ENCODE results near the gene TMEM117. TPM values are rescaled to one million over a fixed set of nuclear protein-coding genes. Genes with fewer than 3 reads are reported as not detected.
"Not testable (repeated sequence)": the region's sequence is repeated elsewhere in the genome, so short reads cannot be mapped to it uniquely, and the experiment has no call there.

The TMEM117 gene
- polyA plus RNA-seq, 4 donors: 11.4 to 19.7 (median 15.1) TPM

- DNase-seq (ENCODE audit: low read depth in 4 of 4, low spot score in 3 of 4): no peak
Measured at GRCh38 chr12:44174053-44174452, 338.2 kb downstream of the TMEM117 start.

- DNase-seq (ENCODE audit: low read depth in 4 of 4, low spot score in 3 of 4): no peak
Measured at GRCh38 chr12:44184499-44185206, 348.8 kb downstream of the TMEM117 start.

GRCh38 chr12:44193281-44193680, 357.4 kb downstream of the TMEM117 start:
- DNase-seq (ENCODE audit: low read depth in 4 of 4, low spot score in 3 of 4): no peak

- not testable (repeated sequence) for DNase-seq (ENCODE audit: low read depth in 4 of 4, low spot score in 3 of 4)
Measured at GRCh38 chr12:44195719-44196118, 359.8 kb downstream of the TMEM117 start.

- DNase-seq (ENCODE audit: low read depth in 4 of 4, low spot score in 3 of 4): no peak
Measured at GRCh38 chr12:44206045-44206444, 370.2 kb downstream of the TMEM117 start.

- DNase-seq (ENCODE audit: low read depth in 4 of 4, low spot score in 3 of 4): no peak
Measured at GRCh38 chr12:44217146-44217883, 381.4 kb downstream of the TMEM117 start.

- DNase-seq (ENCODE audit: low read depth in 4 of 4, low spot score in 3 of 4): no peak
Measured at GRCh38 chr12:44223736-44224135, 387.9 kb downstream of the TMEM117 start.

- DNase-seq (ENCODE audit: low read depth in 4 of 4, low spot score in 3 of 4): no peak
Measured at GRCh38 chr12:44224399-44225148, 388.7 kb downstream of the TMEM117 start.

- DNase-seq (ENCODE audit: low read depth in 4 of 4, low spot score in 3 of 4): no peak
Measured at GRCh38 chr12:44225149-44225510, 389.2 kb downstream of the TMEM117 start.

GRCh38 chr12:44227616-44228015, 391.7 kb downstream of the TMEM117 start:
- no peak for DNase-seq (ENCODE audit: low read depth in 4 of 4, low spot score in 3 of 4)

- DNase-seq (ENCODE audit: low read depth in 4 of 4, low spot score in 3 of 4): no peak
Measured at GRCh38 chr12:44229846-44230245, 394.0 kb downstream of the TMEM117 start.

GRCh38 chr12:44235674-44236073, 399.8 kb downstream of the TMEM117 start:
- no peak for DNase-seq (ENCODE audit: low read depth in 4 of 4, low spot score in 3 of 4)

GRCh38 chr12:44240186-44240585, 404.3 kb downstream of the TMEM117 start:
- DNase-seq (ENCODE audit: low read depth in 4 of 4, low spot score in 3 of 4): no peak

GRCh38 chr12:44245932-44246331, 410.1 kb downstream of the TMEM117 start:
- no peak for DNase-seq (ENCODE audit: low read depth in 4 of 4, low spot score in 3 of 4)

- DNase-seq (ENCODE audit: low read depth in 4 of 4, low spot score in 3 of 4): no peak
Measured at GRCh38 chr12:44246482-44247105, 410.7 kb downstream of the TMEM117 start.

- DNase-seq (ENCODE audit: low read depth in 4 of 4, low spot score in 3 of 4): no peak
Measured at GRCh38 chr12:44247588-44247987, 411.7 kb downstream of the TMEM117 start.

- DNase-seq (ENCODE audit: low read depth in 4 of 4, low spot score in 3 of 4): no peak
Measured at GRCh38 chr12:44248436-44248835, 412.6 kb downstream of the TMEM117 start.

GRCh38 chr12:44250440-44250839, 414.6 kb downstream of the TMEM117 start:
- not testable (repeated sequence) for DNase-seq (ENCODE audit: low read depth in 4 of 4, low spot score in 3 of 4)

- DNase-seq (ENCODE audit: low read depth in 4 of 4, low spot score in 3 of 4): no peak
Measured at GRCh38 chr12:44253338-44253856, 417.5 kb downstream of the TMEM117 start.

- no peak for DNase-seq (ENCODE audit: low read depth in 4 of 4, low spot score in 3 of 4)
Measured at GRCh38 chr12:44258246-44258645, 422.4 kb downstream of the TMEM117 start.

GRCh38 chr12:44259890-44260289, 424.0 kb downstream of the TMEM117 start:
- no peak for DNase-seq (ENCODE audit: low read depth in 4 of 4, low spot score in 3 of 4)
